NCI-H2081 treated with DMSO at 0.1 percent for 48 hours (cell line): ENCODE data around the gene PTPRG.

Source experiments
- DNase-seq: peaks from one replicate; lab custom pipeline; 2025; lab: John Stamatoyannopoulos, UW

The PTPRG gene

DNA sequence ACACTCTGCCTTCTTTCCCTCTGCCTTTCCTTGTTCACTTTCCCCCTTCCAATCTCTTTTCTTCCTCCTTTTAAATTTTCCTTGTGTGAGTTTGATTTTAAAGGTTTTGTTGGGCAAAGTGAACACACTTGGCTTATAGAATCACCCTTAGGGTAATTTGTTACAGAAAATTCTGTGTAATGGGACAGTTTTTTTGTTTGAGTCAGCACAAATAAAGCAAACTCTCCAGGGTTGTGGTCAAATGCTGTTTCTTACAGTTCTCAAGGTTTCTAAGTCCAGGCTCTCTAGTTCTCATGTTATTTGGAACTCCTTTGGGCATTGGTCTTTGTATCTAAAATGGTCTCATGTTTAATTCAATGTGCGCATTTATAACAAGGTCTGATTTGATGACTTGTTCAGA lies 307.1 kb downstream of the PTPRG start:
- no peak for DNase-seq

- DNase-seq, result no peak
These were observed 308.0 kb downstream of the PTPRG start for GRCh38 chr3:61869371-61869770.

DNA sequence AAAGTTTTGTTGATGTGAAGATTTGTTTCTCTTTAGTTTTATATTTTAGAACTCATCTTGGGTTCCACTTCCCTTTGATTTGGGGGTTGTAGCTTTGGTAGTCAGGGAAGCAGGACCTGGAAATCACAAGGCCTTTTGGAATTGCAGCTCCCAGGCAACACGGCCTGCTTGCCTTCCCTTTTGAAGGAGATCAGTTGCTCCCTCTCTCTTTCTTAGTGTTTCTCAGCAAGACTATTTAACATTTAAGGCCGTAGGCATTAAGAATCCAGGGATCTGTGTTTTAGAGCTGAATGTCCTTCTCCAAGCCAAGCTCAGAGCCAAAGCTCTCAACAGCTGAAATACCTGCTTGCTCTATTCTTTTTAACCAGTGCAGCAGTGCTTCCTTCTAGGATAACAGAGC lies 310.3 kb downstream of the PTPRG start:
- DNase-seq, result no peak

- DNase-seq, result no peak
These were observed 310.8 kb downstream of the PTPRG start for GRCh38 chr3:61872077-61872706.

GRCh38 chr3:61875046-61875844 lies 313.9 kb downstream of the PTPRG start:
- DNase-seq, result no peak

GRCh38 chr3:61875976-61876671 lies 314.8 kb downstream of the PTPRG start:
- DNase-seq, result no peak

- no peak for DNase-seq
These were observed 315.4 kb downstream of the PTPRG start for GRCh38 chr3:61876797-61877196.

- DNase-seq, result peak; percentile 53
These were observed 316.2 kb downstream of the PTPRG start for GRCh38 chr3:61877359-61878138.

- no peak for DNase-seq
These were observed 320.9 kb downstream of the PTPRG start for GRCh38 chr3:61882253-61882652.

GRCh38 chr3:61884794-61885193 lies 323.4 kb downstream of the PTPRG start:
- no peak for DNase-seq

- no peak for DNase-seq
These were observed 324.0 kb downstream of the PTPRG start for GRCh38 chr3:61885414-61885813.

- DNase-seq, result no peak
These were observed 325.8 kb downstream of the PTPRG start for GRCh38 chr3:61887206-61887605.

GRCh38 chr3:61889259-61889658 lies 327.9 kb downstream of the PTPRG start:
- DNase-seq, result no peak

GRCh38 chr3:61890167-61890566 lies 328.8 kb downstream of the PTPRG start:
- no peak for DNase-seq

DNA sequence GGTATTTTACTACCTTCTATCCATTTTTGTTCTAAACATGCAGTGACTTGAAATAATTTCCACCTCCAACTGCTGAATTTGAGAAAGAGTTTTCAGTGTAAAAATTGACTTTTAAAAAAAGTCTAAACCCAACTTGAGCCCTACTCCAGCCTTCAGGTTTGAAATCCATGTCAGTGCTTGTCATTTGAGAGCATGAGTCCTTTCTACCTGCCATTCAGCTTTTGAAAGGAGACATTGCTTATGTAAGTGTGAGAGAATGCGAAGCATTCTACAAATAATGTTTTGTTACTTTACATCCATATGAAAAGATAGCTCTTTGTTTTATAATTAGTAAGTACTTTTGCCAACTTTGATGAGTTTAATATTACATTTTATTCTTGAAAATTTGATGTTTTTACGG lies 329.2 kb downstream of the PTPRG start:
- no peak for DNase-seq

DNA sequence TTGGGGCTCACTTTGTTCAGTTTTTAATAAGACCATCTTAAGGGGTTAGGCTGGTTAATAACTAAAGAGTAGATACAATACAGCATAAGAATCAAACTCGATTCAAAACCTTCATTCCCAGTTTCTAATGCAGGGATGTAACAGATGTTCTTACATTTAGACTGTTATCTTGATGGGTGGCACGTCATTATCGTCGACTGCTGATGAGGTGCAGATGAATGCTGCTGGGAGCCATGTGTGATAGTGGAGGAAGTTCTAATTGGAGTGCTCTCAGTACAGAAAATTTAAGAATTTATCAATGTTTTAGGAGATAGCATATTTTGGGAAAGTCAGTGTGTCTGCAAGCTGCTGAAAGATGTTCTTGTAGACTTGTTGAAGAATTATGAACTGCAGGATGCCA lies 331.5 kb downstream of the PTPRG start:
- no peak for DNase-seq

GRCh38 chr3:61893840-61894566 lies 332.6 kb downstream of the PTPRG start:
- DNase-seq, result no peak

DNA sequence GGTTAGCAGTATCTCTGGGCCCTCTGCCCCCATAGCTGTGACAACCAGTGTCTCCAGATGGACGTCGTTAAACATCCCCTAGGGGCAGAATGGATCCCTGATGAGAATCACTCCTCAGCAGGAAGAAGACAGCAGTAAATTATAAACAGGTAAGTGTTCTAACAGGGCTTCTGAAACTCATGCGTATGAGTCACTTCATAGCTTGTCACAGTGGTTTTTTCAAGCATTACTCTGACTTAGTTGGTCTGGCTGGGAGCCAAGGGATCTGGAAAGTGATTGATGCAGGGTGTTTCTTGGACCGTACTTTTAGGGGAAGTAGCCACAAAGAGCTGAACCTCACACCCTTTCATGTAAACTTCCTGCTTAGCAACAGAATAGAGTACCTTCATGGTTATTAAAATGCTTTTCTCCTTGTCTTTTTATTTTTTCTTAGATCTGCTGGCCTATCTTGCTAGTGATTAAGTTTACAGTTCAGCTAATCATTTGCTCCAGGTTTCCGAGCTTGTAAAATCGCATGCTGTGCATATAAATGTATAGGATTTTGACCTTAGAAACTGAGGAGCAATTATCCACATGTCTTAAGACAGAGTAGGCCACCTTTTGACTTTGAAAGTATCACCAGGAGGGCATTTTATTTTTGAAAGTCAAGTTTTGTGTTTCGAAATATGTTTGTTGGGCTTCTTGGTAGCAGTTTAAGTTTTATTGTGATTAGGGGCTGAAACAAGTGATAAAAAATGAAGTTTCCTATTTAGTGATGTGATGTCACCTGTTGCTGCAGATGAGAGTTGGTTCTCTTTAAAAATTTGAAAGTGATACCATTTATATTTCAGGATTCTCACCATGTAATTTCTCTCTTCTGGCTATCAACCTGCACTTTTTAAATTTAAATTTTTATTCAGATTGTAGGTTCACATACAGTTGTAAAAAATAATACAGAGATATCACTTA lies 333.9 kb downstream of the PTPRG start:
- DNase-seq, result no peak

GRCh38 chr3:61896251-61896650 lies 334.9 kb downstream of the PTPRG start:
- no peak for DNase-seq

DNA sequence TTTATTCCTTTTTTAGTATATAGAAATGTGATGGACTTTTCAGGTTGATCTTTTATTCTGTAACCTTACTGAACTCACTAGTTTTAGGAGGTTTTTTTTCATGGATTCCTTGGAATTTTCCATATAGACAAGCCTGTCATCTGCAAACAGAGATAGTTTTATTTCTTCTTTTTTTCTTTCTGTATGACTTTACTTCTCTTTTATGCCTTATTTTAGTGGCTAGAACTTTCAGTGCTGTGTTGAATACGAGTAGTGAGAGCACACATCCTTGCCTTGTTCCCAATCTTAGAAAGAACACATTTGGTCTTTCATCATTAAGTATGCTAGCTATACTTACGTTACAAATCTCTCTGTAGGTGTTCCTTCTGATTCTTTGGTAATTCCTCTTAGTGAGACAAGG lies 336.5 kb downstream of the PTPRG start:
- no peak for DNase-seq
